ENCODE data around the gene MILR1.
"Not testable (repeated sequence)": the region's sequence is repeated elsewhere in the genome, so short reads cannot be mapped to it uniquely, and the experiment has no call there.

The MILR1 gene

DNA sequence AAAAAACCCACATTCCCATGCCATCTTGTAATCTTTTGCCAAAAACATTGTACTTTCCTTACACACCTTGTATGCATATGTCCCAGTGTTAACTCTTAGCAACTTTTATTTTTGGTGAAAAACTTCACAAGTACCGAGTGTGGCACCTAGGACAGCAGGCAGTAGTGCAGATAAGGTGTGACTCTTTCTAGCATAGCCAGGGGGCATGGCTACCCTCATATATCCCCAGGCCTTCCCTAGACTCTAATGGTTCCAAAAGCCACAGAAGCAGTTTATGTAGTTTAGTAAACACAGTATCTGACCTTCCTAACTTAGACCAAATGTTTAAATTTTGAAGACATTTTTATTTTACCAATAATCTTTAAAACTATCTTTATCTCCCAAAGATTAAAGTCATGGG is 20.5 kb upstream of the MILR1 start:
- no peak for DNase-seq (ENCODE audit: low read depth)

DNA sequence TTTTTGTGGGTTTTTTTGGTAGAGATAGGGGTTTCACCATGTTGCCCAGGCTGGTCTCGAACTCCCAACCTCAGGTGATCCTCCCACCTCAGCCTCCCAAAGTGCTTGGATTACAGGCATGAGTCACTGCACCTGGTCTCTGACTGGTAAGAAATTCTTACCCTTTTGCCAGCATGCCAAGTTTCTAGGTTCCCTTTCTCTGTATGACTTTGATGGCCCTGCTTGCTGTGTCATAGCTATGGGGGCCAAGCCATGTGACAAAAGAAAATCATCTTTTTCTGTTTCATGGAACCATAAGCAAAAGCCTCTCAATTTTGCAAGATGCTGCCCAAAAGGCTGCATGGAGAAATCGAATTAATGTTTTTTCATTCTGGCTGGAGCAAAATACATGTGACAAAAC is 18.9 kb upstream of the MILR1 start:
- not testable (repeated sequence) for DNase-seq (ENCODE audit: low read depth)

DNA sequence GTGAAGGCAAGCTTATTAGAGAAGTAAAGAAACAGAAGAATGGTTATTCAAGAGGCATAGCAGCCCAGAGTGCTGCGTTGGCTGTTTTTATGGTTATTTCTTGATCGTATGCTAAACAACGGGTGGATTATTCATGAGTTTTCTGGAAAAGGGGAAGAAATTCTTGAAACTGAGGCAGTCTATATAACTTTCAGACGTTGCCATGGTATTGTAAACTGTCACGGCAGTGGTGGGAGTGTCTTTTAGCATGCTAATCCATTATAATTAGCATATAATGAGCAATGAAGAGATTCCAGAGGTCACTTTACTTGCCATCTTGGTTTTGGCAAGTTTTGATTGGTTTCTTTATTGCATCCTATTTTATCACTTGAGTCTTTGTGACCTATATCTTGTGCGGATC is 17.4 kb upstream of the MILR1 start:
- DNase-seq (ENCODE audit: low read depth): no peak

DNA sequence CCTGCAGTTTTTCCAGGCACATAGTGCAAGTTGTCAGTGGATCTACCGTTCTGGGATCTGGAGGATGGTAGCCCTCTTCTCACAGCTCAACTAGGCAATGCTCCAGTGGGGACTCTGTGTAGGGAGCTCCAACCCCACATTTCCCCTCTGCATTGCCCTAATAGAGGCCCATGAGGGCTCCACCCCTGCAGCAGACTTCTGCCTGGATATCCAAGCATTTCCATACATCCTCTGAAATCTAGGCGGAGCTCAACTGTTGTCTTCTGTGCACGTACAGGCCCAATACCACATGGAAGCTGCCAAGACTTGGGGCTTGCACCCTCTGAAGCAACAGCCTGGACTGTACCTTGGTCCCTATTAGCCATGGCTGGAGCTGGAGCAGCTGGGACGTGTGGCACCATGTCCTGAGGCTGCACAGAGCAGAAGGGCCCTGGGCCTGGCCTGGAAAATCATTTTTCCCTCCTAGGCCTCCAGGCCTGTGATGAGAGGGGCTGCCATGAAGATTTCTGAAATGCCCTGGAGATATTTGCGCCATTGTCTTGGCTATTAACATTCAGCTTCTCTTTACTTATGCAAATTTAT is 10.9 kb upstream of the MILR1 start:
- no peak for DNase-seq (ENCODE audit: low read depth)

DNA sequence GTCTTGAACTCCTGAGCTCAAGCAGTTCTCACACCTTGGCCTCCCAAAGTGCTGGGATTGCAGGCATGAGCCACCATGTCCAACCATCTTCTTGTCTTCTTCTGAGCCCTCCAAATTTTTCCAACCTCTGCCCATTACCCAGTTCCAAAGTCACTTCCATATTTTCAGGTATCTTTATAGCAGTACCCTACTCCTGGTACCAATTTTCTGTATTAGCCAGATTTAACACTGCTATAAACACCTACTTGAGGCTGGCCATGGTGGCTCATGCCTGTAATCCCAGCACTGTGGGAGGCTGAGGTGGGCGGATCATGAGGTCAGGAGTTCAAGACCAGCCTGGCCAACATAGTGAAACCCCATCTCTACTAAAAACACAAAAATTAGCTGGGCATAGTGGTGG is 9.4 kb upstream of the MILR1 start:
- not testable (repeated sequence) for DNase-seq (ENCODE audit: low read depth)

DNA sequence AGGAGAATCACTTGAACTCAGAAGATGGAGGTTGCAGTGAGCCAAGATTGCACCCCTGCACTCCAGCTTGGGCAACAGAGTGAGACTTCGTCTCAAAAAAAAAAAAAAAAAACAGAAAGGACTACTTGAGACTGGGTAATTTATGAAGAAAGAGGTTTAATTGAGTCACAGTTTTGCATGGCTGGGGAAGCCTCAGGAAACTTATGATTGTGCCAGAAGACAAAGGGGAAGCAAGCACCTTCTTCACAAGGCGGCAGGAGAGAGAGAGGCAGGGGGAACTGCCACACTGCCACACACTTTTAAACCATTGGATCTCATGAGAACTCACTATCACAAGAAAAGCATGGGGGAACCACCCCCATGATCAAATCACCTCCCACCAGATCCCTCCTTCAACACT is 9.0 kb upstream of the MILR1 start:
- DNase-seq (ENCODE audit: low read depth): no peak

DNA sequence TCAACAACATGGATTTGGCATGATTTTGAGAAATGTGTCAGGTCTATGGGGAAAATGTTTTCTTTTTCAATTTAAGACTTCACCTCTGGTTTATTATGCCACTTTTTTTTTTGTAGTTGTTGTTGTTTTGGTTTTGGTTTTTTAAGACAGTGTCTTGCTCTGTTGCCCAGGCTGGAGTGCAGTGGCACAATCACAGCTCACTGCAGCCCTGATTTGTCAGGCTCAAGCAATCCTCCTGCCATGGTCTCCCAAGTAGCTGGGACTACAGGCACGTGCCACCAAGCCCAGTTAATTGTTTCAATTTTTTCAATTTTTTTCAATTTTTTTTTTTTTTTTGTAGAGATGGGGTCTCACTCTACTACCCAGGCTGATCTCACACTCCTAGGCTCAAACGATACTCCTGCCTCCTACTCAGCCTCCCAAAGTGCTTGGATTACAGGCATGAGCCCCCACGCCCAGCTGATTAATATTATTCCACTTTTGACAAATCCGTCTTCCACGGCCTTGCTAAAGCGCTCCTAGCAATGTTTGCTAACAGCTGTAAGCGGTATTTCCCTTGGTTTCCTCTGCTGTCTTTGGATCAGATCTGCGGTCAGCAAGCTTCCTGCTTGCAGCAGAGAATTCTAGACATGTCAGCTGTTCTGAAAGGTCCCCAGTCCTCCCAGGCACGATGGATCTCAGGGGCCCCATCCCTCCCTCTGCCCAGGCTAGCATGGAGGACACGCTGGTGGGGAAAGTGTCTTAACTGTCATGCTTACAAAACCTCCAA is 7.0 kb upstream of the MILR1 start:
- DNase-seq (ENCODE audit: low read depth): no peak

DNA sequence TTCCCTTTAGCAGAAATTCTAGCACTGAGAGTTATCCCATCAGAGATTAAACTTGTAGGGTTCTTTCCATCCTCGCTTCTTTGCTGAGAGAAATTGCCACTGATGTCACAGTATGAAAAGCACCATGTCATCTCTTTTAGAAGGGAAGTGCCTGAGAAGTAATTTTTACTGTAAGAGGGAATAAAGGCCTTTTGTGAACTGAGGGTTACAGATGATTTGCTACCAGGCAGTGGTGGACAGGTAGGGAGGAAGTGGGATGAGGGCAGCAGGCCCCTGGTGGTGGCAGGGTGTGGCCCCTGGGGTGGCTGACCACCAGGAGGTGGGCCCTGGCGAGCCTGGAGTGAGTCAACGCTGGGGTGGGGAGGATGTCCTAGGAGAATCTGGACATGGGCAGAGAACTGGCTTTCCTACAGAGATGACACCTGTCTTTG is 6.4 kb upstream of the MILR1 start:
- DNase-seq (ENCODE audit: low read depth): no peak

DNA sequence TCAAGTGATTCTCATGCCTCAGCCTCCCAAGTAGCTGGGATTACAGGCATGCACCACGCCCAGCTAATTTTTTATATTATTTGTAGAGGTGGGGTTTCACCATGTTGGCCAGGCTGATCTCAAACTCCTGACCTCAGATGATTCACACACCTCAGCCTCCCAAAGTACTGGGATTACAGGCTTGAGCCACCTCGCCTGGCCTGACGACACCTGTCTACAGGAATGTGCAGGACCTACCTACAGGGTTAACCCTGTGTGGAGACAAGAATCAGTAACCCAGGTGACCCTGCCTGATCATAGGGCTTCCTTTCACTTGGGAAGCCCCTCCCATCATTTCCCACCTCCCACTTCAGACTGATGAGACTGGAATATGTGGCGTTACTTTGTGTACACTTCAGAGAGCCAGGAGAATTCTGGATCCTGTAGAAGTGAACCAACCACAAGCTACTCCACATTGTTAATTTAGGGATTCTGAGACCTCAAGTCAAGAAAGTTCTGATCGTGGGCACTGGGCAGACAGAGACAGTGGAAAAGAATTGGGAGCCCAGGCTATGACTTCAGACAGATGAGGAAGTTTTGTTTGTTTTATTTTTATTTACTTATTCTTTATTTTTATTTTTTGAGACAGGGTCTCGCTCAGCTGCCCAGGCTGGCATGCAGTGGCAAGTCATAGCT is 5.7 kb upstream of the MILR1 start:
- DNase-seq (ENCODE audit: low read depth): no peak

DNA sequence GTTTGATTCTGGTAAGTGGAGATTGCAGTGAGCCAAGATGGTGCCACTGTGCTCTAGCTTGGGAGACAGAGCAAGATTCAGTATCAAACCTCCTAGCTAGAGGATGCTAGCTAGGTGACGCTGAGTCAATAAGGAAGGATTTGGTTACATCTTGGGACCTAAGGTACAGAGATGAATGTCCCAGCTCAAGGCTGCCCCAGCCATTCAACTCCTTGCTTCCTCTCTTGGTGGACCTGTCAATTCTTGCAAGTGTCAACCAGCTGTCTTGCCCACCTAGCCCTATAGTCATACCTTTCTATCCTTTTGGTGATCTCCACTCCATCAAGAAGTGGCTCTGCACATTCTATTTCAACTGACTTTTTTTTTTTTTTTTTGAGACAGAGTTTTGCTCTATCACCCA is 1.4 kb upstream of the MILR1 start:
- DNase-seq (ENCODE audit: low read depth): no peak

DNA sequence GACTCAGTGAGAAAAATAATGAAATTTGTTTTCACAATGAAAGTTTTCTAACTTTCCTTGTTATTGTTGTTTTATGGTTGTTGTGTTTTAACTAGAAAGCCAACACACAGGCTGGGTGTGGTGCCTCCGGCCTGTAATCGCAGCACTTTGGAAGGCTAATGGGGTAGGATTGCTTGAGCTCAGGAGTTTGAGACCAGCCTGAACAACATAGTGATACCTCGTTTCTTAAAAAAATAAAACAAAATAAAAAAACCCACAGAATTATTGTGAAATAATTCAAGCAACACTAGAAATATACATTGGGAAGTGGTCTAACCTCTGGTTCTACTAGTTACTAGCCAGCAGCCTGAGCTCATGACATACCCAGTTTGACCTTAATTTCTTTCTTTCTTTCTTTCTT is 630 bp downstream of the MILR1 start:
- no peak for DNase-seq (ENCODE audit: low read depth)

DNA sequence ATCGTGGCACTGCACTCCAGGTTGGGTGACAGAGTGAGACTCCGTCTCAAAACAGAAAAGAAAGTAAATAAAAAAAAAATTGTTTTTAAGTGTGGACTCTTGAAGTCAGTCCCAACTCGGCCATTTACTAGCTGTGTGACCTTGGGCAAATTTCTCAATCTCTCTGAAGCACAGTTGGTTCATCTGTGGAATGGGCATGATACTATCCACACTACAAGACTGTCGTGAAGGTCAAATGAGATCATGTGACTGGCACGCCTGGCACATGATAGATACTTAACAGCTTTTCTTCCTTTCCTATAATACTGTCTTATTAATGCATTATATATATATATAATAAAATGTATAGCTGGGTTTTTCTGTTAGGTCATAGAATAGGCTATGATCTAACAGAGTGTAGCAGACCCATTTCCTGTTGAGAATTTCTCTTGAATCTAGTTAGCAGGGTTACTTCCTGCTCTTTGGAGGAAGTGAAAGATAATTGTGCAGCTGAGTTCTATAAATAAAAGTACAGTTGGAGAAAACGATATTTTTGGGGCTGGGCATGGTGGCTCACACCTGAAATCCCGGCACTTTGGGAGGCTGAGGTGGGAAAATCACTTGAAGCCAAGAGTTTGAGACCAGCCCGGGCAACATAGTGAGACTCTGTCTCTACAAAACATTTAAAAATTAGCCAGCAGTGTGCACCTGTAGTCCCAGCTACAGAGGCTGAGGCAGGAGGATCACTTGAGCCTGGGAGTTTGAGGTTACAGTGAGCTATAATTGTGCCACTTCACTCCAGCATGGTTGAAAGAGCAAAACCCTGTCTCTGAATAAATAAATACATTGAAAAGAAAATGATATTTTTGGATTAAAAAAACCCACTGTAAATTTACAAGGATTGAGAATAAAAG is 7.3 kb downstream of the MILR1 start:
- DNase-seq (ENCODE audit: low read depth): no peak

DNA sequence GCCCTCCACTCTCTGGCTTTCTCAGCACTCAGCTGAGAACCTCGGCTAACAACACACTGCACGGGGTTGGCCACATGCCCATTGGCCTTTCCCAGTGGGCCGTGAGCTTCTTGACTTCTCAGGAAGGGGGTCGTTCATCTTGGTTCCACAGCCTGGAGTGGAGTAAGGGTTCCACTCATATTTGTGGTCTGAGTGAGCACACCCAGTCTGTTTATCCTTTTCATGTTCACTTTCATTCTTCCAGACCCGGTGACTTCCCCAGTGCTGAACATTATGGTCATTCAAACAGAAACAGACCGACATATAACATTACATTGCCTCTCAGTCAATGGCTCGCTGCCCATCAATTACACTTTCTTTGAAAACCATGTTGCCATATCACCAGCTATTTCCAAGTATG is 8.2 kb downstream of the MILR1 start:
- DNase-seq (ENCODE audit: low read depth): no peak

DNA sequence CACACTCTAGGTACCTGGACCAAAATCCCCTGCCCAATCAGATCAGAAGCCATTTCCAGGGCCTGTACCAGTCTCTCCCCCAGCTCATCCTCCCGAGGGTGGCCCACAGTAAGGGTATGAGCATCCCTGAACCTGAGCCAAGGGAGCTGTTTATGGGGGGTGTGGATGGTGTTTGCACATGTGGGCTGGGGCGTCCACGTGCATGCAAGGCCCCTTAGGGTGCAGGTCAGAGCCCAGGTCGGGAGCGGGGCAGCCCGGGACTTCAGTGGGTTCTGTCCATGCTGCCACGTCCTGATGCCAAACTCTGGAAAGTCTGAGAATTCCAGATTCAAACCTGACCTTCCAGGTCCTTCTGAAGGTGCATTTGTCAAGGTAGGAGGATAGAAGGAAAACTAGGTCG is 9.8 kb downstream of the MILR1 start:
- DNase-seq (ENCODE audit: low read depth): no peak

DNA sequence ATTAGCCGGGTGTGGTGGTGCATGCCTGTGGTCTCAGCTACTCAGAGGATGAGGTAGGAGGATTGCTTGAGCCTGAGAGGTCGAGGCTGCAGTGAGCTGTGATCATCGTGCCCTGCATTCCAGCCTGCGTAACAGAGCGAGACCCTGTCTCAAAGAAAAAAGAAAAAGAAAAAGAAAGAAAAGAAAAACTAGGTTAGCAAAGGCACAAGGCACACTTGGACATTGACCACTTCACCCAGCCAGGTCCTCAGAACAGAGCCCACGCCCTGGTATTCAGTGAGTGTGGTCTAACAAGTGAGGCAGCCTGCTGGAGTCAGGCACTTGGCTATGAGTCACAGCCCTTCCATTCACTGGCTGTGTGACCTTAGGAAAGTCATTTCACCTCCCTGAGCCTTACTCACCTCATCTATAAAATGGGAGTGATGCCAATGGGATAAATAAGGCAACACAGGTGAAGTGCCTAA is 10.4 kb downstream of the MILR1 start:
- DNase-seq (ENCODE audit: low read depth): no peak

DNA sequence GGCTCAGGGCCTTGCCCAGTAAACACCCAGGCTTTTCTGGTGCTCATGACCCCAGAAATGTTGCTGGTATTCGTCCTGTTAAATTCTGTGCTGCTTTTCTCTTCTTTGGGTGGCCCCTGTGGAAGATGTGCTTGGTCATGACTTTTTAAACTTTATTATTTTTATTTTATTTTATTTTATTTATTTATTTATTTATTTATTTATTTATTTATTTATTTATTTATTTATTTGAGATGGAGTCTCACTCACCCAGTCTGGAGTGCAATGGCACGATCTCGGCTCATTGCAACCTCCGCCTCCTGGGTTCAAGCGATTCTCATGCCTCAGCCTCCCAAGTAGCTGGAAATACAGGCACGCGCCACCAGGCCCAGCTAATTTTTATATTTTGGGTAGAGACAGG is 10.9 kb downstream of the MILR1 start:
- DNase-seq (ENCODE audit: low read depth): not testable (repeated sequence)

DNA sequence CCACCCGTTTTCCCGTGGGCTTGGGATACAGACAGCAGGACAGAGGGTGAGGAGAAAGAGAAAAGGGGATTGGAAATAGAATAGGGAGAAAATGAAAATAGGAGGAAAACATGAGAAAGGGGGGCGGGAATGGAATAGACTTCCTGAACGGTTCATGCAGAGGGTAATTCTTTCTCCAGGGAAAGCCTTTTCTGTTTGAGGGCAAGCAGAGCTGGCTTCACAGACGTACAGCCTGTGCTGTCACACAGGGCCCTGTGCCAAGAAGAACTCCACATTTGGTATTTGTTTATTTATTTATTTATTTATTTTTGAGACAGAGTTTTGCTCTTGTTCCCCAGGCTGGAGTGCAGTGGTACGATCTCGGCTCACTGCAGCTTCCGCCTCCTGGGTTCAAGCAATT is 12.0 kb downstream of the MILR1 start:
- DNase-seq (ENCODE audit: low read depth): no peak

DNA sequence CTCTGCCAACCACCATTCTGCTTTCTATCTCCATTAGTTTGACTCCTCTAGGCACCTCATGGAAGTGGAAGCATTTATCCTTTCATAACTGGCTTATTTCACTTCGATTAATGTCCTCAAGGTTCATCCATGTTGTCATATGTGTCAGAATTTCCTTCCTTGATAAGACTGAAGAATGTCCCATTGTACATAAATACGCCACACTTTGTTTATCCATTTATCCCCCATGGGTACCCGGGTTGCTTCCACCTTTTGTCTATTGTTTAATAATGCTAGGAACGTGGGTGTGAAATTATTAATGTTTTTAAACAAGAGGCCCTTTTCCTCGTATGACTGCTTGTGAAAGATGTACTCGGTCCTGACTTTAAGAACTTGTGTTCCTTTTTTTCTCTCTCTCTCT is 12.9 kb downstream of the MILR1 start:
- DNase-seq (ENCODE audit: low read depth): no peak

DNA sequence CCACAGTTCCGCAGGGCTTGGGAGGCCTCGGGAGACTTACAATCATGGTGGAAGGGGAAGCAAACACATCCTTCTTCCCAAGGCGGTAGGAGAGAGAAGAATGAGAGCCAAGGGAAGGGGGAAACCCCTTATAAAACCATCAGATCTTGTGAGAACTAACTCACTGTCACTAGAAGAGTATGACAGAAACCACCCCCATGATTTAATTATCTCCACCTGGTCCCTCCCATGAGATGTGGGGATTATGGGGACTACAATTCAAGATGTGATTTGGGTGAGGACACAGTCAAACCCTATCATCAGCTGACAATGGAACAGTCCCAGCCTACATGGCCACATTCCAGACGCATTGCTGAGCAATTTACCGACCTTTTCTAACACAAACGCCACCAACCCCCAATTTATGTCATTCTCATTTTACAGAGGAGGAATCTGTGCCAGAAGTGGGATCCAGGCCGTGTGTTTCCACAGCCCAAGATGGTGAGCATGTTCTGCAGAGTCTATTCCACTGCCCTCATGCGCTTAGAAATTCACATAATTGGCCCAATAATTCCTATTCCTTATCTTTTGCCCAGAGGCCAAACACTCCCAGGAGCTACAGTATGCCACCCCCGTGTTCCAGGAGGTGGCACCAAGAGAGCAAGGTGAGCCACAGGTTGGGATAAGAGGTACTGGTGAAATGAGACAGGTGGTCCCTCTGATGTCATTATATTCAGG is 17.3 kb downstream of the MILR1 start:
- no peak for DNase-seq (ENCODE audit: low read depth)

DNA sequence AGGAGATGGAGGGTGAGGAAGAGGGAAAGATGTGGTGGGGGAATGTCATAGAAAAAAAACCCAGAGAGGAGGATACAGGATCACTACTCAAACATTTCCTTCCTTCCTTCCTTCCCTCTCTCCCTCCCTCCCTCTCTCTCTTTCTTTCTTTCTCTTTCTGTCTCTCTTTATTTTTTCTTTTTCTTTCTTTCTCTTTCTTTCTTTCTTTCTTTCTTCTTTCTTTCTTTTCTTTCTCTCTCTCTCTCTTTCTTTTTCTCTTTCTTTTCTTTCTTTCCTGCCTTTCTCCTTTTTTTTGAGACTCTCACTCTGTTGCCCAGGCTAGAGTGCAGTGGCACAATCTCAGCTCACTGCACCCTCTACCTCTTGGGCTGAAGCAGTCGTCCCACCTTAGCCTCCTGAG is 17.9 kb downstream of the MILR1 start:
- not testable (repeated sequence) for DNase-seq (ENCODE audit: low read depth)

DNA sequence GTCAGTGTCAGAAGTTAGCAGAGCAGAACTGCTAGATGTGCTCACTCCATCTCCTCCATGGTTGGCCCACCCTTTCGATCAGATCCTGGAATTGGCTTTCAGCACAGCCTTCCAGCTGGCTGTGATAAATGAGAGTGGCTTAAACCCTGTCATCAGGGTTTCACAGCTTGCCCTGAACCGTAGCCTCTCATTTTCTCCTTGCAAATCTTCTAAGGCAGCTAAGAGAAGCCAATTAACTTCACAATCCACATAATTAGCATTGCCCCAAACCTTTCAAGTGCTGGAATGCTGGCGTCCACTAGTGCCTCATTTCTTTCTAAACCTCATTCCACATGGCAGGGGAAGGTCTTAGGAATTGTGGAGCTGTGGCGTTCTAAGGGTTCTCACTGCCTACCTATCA is 21.7 kb downstream of the MILR1 start:
- no peak for DNase-seq (ENCODE audit: low read depth)

DNA sequence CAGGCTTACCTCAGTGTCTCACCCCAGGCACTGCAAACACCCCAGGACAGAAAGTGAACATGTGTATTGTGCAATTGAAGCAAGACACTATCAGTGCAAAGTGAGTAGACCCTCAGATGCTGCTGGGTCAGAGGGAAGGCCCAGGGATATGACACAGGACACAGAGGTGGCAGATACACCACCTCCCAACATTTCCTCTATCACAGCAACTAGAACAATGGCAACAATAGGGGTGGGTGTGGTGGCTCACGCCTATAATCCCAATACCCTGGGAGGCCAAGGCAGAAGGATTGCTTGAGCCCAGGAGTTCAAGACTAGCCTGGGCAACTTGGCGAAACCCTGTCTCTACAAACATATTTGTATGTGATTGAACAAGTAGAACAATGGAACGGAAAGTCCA is 22.5 kb downstream of the MILR1 start:
- DNase-seq (ENCODE audit: low read depth): no peak

All from activated T-cell treated with anti-CD3 and anti-CD28 coated beads for 1 hour (primary cell).